HG03095 (cell line): ENCODE results near the gene MBP.

Experiments used
- ATAC-seq: cut with Tn5 transposase; IDR thresholded peaks from one replicate; pipeline ENCODE4 v1.9.1; 2021; ENCODE audit warnings: moderate library complexity; ENCODE audit not compliant: unreplicated experiment

Gene MBP

GRCh38 chr18:77053616-77054287, 78.8 kb downstream of the MBP start:
- ATAC-seq, result no peak

GRCh38 chr18:77052983-77053309, 79.6 kb downstream of the MBP start:
- ATAC-seq, result peak; percentile 32

DNA sequence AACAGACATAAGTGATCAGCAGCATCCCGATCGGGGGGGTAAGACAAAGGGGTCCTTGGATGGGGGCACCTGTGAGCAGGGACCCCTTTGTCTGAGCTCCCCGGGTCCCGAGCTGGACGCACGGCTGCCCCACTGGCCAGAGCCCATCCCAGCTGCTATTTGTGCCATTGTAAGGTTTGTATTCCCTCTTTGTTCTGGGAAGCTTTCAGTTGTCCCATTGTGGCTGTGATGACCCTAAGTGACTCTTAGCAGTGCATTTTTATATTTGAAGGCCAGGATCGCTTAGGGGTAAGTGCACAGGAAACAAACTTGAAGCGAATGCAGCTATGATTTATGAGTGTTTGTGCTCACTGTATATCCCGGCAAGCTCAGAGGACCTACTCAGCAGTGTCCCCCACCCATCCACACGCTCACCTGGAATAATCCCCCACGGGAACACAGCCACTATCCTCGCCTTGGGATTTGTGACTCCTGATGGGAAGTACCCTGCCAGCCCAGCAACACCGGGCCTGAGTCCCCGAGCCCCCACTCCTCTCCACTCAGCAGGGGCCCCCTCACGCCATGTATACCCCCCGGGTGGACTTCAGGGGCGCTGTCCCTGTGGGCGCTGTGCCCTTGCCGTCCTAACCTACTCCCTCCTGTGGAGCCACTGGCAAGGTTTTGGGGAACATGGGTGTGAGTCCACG, 80.1 kb downstream of the MBP start:
- ATAC-seq, result no peak

- ATAC-seq, result no peak
Measured at GRCh38 chr18:77051581-77052296, 80.8 kb downstream of the MBP start.

DNA sequence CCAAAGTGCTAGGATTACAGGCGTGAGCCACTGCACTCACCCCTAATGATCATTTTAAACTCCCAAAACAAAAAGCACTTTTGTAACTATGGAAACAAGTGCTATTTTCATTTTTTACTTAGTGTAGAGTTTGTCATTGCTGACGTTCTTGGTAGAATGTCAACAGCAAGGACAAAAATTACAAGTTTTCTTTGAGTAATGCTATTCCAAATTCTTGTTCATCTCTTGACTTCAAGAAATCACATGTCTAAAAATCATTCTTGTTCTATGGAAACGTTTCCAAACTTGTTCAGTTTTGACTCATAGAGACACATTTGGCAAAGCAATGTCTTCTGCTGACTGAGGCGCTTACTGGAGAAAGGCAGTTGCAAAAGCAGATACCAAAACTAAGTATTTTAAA, 82.6 kb downstream of the MBP start:
- ATAC-seq, result no peak

DNA sequence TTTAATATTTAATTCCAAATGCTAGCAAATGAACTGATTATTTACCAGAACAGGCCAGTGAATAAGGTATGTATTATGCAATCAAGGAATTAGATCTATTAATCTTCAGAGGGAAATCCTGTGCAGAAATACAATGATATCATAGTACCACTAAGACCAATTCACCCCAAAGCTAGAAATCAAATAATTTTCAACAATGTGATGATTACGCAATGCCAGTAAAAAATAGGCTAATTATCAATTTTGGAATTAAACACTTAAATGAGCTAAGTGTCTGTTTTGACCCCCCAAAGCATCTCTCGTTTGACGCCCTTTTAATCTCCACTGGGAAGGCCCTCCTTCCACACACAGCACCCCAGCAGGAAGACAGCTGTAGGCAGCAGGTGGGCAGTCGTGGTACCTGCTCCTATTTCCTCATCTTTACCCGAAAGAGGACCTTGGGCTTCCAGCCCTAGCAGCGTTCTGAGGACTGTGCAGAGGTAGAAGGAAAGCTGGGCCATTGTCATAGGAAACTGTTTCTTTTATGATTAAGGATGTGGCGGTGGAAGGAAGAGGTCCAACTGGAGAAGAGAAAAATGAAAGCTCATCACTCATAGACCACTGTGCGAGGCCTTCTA, 84.7 kb downstream of the MBP start:
- ATAC-seq, result no peak

DNA sequence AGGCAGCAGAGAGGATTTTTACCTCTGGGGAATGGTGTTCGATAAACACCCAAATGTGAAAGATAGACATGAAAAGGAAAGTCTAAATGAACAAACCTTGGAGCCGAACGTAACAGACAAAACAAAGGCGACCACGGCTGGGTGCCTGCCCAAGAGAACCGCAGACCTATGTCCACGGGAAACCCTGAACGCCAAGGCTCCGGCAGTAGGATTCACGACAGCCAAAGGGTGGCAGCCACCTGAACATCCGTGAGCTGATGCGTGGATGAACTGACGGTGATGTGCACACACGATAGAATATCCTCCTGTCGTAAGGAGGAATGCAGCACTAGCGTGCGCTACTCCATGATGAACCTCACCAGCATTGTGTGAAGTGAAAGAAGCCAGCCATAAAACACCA, 85.6 kb downstream of the MBP start:
- no peak for ATAC-seq

GRCh38 chr18:77046409-77046808, 86.2 kb downstream of the MBP start:
- no peak for ATAC-seq

DNA sequence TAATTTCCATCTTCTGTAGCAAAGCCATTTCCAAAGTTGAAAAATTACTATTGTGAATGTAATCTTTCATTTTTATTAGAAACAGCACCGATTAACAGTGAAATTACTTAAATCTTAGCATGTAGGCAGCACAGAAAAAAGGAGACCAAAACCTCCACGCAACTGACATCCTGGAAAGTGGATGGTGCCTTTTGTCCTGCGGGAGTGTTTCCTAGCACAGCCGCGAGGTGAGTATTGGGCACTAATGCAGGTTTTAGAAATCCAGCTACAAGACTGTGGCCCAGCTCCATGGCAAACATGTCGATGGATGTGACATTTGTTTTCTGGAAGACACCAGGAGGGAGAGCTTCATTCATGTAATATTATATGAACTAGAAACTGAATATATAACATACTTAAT, 86.9 kb downstream of the MBP start:
- ATAC-seq, result no peak

DNA sequence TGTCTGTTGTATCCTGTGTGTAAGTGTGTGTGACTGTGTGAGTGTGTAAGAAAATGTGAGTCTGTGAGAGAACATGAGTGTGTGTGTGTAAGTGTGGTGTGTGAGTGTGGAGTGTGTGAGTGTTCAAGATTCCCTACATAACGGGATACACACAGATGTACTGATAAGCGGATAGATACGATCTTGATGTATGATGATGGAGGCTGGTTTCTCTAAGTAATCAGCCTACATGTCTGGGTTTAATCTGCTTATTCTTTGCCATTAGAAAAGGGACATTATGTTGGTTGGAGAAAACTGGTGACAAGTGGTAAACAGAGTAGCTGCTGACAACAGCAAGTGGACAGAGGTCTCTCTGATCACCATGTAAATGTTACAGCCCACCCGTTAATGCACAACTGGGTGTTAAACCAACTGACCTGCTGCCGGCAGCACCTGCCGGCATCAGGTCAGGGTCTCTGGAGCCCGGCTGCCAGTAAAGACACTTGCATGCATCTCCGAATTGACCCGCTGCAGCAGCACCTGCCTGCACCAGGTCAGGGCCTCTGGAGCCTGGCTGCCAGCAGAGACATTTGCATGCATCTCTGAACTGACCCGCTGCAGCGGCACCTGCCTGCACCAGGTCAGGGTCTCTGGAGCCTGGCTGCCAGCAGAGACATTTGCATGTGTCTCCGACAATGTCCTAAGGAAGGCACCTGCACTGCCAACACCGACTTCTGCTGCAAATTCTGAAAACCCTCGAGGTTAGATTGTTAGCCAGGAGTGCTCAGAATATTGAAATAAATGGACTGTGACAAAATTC, 87.5 kb downstream of the MBP start:
- ATAC-seq, result no peak

GRCh38 chr18:77043541-77044280, 88.9 kb downstream of the MBP start:
- no peak for ATAC-seq

- no peak for ATAC-seq
Measured at GRCh38 chr18:77042583-77042982, 90.0 kb downstream of the MBP start.

DNA sequence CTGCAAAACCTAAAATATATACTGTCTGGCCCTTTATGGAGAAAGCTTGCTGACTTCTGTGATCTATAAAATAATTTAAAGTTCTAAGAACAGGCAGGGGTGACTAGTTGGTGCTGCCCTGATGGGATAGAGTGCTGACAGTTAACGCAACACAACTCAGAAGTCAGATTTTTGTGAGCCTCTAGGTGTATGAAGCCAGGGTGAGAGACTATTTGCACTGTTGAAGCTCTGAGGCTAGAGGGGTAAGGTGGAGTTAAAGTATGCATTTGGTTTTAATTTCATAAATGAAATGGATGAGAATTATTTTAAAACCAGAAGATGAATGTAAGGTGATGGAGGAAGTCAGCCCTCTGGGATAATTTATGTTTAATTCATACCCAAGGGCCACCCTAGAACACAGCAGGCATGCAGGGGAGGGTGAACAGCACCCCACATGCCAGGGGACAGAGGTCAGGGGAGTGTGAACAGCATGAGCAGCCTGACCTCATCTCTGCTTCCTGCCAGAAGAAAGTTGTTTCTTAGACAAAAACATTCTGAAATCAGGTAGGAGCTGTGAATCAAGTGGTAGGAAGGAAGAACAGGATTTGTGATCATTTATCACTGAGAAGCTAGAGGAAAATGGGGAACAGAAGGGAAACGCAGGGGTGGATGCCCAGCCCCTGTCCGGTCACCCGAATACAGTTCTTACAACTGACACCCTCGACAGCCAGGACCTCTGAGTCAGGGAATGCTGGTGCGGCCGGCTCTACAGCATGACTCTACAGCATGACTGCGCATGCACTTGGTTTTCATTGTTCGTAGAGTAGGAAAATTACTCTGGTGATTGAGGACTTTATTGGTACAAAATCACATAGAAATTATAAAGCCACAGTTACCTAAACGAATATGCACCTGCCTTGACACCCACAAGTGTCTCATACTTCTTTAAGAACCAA, 93.1 kb downstream of the MBP start:
- no peak for ATAC-seq

DNA sequence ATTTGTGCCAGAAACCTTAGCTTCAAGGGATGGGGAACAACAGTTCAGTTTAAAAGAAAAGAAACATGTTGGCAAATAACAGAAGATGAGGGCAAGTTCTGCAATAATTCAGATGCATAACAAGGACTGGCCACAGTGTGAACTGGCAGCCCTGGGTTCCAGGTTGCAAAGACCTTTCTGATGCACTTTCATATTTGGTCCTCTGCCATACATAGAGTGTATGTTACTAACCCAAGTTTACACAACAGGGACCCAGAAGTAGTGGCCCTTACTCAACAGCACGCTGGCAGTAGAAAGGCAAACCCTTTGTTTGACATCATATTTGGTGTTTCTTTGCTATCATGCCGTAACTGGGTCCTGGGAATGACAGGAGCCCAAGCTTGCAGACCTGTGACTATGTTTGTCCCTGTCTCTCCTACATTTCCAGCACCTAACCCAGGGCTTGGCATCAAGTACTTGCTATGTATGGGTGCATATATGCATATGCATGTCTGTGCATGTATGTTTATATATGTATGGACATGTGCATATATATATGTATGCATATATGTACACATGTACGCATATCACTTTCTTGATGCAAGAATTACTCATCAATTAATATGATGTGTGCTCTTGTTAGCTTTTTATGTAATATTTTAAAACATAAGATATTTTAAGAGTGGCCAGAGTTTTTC, 94.3 kb downstream of the MBP start:
- no peak for ATAC-seq

- no peak for ATAC-seq
Measured at GRCh38 chr18:77037567-77037966, 95.0 kb downstream of the MBP start.

- ATAC-seq, result no peak
Measured at GRCh38 chr18:77035380-77036187, 97.0 kb downstream of the MBP start.

DNA sequence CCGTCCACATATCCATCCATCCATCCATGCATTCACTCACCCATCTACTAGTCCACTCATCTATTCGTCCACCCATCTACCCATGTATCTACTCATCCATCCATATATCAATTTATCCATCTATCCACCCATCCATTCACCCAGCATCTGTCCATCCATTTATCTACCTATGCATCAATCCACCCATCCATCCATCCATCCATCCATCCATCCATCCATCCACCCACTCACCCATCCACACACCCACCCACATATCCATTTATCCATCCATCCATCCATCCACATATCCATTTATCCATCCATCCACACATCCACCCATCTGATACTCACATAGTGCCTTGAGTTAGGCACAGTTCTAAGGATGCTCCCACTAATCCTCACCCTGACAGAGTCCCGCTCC, 99.0 kb downstream of the MBP start:
- ATAC-seq, result no peak

DNA sequence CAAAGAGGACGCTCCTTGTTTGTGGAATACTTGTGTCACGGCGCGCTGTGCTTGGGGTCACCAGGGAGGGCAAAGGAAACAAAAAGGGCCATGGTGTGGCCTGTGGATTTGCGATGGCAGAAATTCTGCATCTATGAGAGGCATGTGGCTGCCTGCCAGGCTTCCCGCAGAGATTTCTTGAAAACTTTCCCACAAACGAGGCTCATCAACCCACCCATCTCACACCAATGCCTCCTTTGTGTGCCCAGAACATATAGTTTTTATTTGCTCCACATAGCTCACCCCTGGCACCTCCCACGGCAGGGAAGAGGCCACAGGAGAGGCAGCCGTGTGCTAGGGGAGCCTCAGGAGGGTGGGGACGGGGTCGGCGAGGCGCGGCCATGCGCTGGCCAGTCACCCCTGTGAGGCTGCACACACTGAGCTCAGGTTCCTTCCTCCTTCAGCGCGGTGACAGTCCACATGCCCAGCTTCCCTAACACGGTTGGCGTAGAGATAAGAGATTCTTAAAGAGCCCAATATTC, 100.3 kb downstream of the MBP start:
- no peak for ATAC-seq
